LNCAP (cell line): ENCODE measurements around the gene C10orf53.

Experiments used
- TF ChIP-seq, protein P1 (sequence below): fragments of 450-650 bp; IDR thresholded peaks from 2 replicates; pipeline ENCODE4 v1.5.1; 2017; ENCODE audit warnings: mild to moderate bottlenecking

The C10orf53 gene

DNA sequence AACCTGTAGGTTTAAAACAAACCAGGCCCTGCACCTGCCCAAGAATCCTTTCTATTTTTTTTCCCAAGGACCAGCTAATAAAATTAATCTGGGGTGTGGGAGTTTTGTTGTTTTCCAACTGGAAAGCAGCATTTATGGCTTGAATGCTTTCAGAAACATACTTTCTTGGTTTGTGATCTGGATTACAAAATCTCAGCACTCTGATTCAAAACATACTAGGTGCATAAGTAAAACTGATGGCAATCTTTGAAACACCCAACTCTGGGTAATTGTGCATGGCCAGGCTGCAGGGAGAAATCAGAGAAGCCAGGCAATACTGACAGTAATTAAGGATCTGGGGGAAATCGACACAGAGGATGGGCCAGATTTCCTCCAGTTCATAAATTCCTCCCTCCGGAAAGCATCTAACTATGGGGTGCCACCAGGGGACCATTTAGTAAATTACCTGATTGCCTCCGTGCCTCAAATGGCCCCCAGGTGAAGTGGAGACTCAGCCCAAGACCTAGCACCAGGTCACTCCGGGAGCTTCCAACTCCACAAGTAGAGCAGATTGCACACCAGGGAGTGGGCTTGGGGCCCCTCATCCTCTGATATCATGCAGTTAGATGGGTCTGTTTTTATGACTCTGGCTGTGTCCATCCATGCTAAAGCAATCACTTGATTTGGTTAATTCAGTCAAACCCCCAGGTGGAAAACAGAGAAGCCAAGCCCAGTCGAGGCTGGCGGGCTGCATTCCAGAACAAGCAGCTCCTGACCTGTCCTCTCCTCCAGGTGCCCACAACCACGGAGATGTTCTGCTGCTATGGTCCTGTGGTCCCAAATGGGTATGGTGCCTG is 15.2 kb upstream of the C10orf53 start:
- TF ChIP-seq, protein P1, sequence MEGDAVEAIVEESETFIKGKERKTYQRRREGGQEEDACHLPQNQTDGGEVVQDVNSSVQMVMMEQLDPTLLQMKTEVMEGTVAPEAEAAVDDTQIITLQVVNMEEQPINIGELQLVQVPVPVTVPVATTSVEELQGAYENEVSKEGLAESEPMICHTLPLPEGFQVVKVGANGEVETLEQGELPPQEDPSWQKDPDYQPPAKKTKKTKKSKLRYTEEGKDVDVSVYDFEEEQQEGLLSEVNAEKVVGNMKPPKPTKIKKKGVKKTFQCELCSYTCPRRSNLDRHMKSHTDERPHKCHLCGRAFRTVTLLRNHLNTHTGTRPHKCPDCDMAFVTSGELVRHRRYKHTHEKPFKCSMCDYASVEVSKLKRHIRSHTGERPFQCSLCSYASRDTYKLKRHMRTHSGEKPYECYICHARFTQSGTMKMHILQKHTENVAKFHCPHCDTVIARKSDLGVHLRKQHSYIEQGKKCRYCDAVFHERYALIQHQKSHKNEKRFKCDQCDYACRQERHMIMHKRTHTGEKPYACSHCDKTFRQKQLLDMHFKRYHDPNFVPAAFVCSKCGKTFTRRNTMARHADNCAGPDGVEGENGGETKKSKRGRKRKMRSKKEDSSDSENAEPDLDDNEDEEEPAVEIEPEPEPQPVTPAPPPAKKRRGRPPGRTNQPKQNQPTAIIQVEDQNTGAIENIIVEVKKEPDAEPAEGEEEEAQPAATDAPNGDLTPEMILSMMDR = no peak

- TF ChIP-seq, protein P1 = no peak
These were observed 14.6 kb upstream of the C10orf53 start for GRCh38 chr10:49664842-49665355.

DNA sequence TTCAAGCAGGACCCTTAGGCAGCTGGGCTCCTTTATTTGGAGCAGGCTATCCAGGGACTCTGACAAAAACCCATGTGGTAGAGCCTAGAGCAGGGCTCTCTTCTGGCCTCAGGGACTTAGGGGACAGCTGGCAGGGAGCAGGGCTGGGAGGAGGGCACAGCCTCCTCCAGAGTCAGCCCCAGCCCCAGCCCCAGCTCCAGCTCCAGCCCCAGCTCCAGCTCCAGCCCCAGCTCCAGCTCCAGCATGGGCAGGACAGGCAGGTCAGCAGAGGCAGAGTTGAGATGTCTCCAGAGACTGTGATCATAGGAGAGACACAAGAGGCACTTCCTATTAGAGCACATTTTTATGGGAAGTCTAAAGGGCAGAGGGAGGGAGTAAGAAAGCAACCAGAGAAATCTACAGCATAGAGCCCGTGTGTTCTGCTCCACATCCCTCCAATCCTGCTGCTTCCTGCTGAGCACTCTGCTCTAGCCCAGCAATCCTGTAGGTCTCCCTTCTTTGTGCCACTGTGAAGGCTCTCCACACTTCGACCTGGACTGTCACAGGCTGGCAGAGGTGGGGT is 13.3 kb upstream of the C10orf53 start:
- TF ChIP-seq, protein P1 = no peak

- TF ChIP-seq, protein P1 = no peak
These were observed 12.8 kb upstream of the C10orf53 start for GRCh38 chr10:49666685-49667084.

- TF ChIP-seq, protein P1 = no peak
These were observed 11.5 kb upstream of the C10orf53 start for GRCh38 chr10:49667991-49668390.

DNA sequence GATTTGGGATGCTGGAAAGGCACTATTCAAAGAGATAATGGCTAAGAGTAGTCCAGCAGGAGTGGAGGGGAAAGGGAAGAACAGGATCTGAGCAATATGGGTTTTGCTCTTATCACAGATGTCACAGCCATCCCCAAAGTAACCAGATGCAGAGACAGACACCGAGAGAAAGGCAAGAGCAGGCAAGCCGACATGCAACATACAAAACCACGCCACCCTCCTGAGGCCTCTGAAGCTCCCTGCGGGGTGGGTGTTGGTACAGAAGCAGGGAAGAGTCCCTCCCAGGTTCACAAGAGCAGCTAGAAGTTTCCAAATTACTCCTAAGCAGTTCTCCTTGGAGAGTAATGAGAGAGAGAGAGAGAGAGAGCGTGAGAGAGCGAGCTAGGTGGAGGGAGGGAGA is 10.8 kb upstream of the C10orf53 start:
- TF ChIP-seq, protein P1 = no peak

DNA sequence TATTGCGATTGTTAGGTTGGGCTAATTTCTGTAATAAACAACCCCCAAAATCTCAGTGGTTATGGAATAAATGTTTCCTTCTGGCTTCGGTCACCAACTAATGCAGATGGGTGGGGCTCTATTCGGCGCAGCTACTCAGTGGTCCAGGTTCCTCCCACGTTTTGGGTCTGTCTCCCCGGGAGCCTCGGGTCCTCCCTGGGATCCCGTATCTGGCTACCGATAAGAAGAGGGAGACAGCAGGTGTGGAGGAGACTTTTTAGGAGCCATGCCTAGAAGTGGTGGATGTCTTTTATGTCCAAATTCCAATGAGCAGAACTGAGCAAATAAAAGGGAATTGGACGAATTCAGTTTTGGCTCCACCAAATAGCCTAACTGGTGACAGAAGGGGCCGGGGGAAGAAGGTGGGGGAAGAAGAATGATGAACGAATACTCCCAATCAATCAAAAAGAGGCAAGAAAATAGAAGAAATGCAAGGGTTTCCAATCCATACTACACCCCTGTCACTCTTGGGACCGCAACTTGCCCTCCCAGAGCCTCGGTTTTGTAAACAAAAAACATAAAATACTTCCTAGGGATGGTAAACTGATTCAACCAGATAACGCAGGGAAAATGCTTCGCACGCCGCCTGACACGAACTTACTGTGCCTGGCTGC is 498 bp upstream of the C10orf53 start:
- TF ChIP-seq, protein P1 = no peak
